IMR-90 (cell line): ENCODE data around the gene ZNF513. TPM values are rescaled to one million over a fixed set of nuclear protein-coding genes. Genes with fewer than 3 reads are reported as not detected.

ENCODE experiments used
- ATAC-seq: fragments of 200-7000 bp; cut with Tn5 transposase; 2 replicates; pipeline ENCODE4 v1.9.1; 2020; ENCODE audit warnings: low read depth, mild to moderate bottlenecking, moderate library complexity
- BruUV-seq: library from RNA; stranded (reverse); fragments of 400-500 nt; replicated peaks from 2 replicates; lab custom pipeline; 2021; lab: Mats Ljungman, UMichigan
- CTCF ChIA-PET: fragments of 300-600 bp; formaldehyde crosslinking; extraction: SDS; loops from one replicate; lab custom pipeline; 2021; ENCODE audit warnings: antibody characterized with exemption; lab: Yijun Ruan, JAX
- POLR2A ChIA-PET: fragments of 300-600 bp; sonication (Branson Sonifier 250); formaldehyde crosslinking; loops from one replicate; lab custom pipeline; 2022; ENCODE audit warnings: antibody characterized with exemption; ENCODE audit not compliant: unreplicated experiment; lab: Charles Lee
- DNase-seq: peaks from one replicate; pipeline ENCODE4 v3.0.0; 2013
- H2AFZ ChIP-seq: replicated peaks from 2 replicates; pipeline ENCODE3; 2013; ENCODE audit warnings: low read length, mild to moderate bottlenecking; ENCODE audit not compliant: poor library complexity
- H2AK5ac ChIP-seq: 2 replicates; pipeline ENCODE4 v1.6.1; 2013; ENCODE audit warnings: low read depth, low read length, inconsistent platforms
- H2AK9ac ChIP-seq: replicated peaks from 2 replicates; pipeline ENCODE3; 2013; ENCODE audit warnings: mild to moderate bottlenecking, low read depth, low read length, moderate library complexity; ENCODE audit not compliant: poor library complexity
- H2BK120ac ChIP-seq: 2 replicates; pipeline ENCODE4 v1.6.1; 2013; ENCODE audit warnings: low read depth, low read length, inconsistent platforms
- H2BK15ac ChIP-seq: 3 replicates; pipeline ENCODE4 v1.6.1; 2013; ENCODE audit warnings: low read depth, low read length, inconsistent platforms
- H2BK20ac ChIP-seq: 2 replicates; pipeline ENCODE4 v1.6.1; 2013; ENCODE audit warnings: low read depth, mild to moderate bottlenecking, inconsistent platforms, low read length, moderate library complexity
- H2BK5ac ChIP-seq: 2 replicates; pipeline ENCODE4 v1.6.1; 2013; ENCODE audit warnings: mild to moderate bottlenecking, low read depth, low read length, inconsistent platforms; ENCODE audit not compliant: poor library complexity, severe bottlenecking
- H3K14ac ChIP-seq: replicated peaks from 2 replicates; pipeline ENCODE4 v1.6.1; 2013; ENCODE audit warnings: low read depth, low read length, inconsistent platforms
- H3K18ac ChIP-seq: 2 replicates; pipeline ENCODE4 v1.6.1; 2013; ENCODE audit warnings: low read depth, low read length, control low read depth
- H3K23ac ChIP-seq: 2 replicates; pipeline ENCODE4 v1.6.1; 2013; ENCODE audit warnings: low read depth, low read length, inconsistent platforms
- H3K27ac ChIP-seq: 2 replicates; pipeline ENCODE4 v1.5.1; 2013; ENCODE audit warnings: mild to moderate bottlenecking, control low read depth, low read length; ENCODE audit not compliant: insufficient read depth
- H3K27me3 ChIP-seq: 2 replicates; pipeline ENCODE4 v1.6.1; 2013; ENCODE audit warnings: low read length; ENCODE audit not compliant: control insufficient read depth, insufficient read depth
- H3K36me3 ChIP-seq: 2 replicates; pipeline ENCODE4 v1.6.1; 2013; ENCODE audit warnings: low read length, mixed read lengths; ENCODE audit not compliant: control insufficient read depth, insufficient read depth
- H3K4ac ChIP-seq: 2 replicates; pipeline ENCODE4 v1.6.1; 2013; ENCODE audit warnings: low read depth, low read length, inconsistent platforms
- H3K4me1 ChIP-seq: 2 replicates; pipeline ENCODE4 v1.6.1; 2013; ENCODE audit warnings: low read length, mixed read lengths; ENCODE audit not compliant: control insufficient read depth, insufficient read depth
- H3K4me2 ChIP-seq: 2 replicates; pipeline ENCODE4 v1.6.1; 2013; ENCODE audit warnings: low read depth, mild to moderate bottlenecking, control low read depth, low read length, moderate library complexity
- H3K4me3 ChIP-seq: 2 replicates; pipeline ENCODE4 v1.5.1; 2013; ENCODE audit warnings: low read depth, mild to moderate bottlenecking, control low read depth, low read length, moderate library complexity; ENCODE audit not compliant: insufficient read depth
- H3K56ac ChIP-seq: 2 replicates; pipeline ENCODE4 v1.6.1; 2013; ENCODE audit warnings: low read length, inconsistent platforms; ENCODE audit not compliant: insufficient read depth; ENCODE audit errors: extremely low read depth
- H3K79me1 ChIP-seq, 2 experiments: 2 replicates each; pipeline ENCODE4 v1.6.1; 2013; ENCODE audit warnings: low read length in 2 of 2, inconsistent platforms in 1 of 2, low read depth in 1 of 2
- H3K9ac ChIP-seq: 2 replicates; pipeline ENCODE4 v1.6.1; 2013; ENCODE audit warnings: low read depth, low read length, control low read depth
- H3K9me1 ChIP-seq: 2 replicates; pipeline ENCODE4 v1.6.1; 2013; ENCODE audit warnings: low read length, inconsistent platforms; ENCODE audit not compliant: insufficient read depth
- H3K9me3 ChIP-seq: 2 replicates; pipeline ENCODE4 v1.6.1; 2013; ENCODE audit warnings: low read length; ENCODE audit not compliant: control insufficient read depth, insufficient read depth
- H4K20me1 ChIP-seq: 2 replicates; pipeline ENCODE4 v1.6.1; 2013; ENCODE audit warnings: low read length, inconsistent platforms; ENCODE audit not compliant: insufficient read depth
- H4K5ac ChIP-seq: 2 replicates; pipeline ENCODE4 v1.6.1; 2013; ENCODE audit warnings: mild to moderate bottlenecking, low read depth, low read length, control low read depth
- H4K8ac ChIP-seq, 2 experiments: 2 replicates each; pipeline ENCODE4 v1.6.1; 2013; ENCODE audit warnings: low read depth in 2 of 2, low read length in 2 of 2, control low read depth in 1 of 2, inconsistent platforms in 1 of 2
- H4K91ac ChIP-seq: 2 replicates; pipeline ENCODE4 v1.6.1; 2013; ENCODE audit warnings: low read depth, low read length, inconsistent platforms; ENCODE audit not compliant: insufficient read depth
- CEBPB ChIP-seq: IDR thresholded peaks from 2 replicates; pipeline ENCODE4 v1.6.1; 2012; ENCODE audit warnings: low read depth, low read length, improper control_type of control experiment
- MXI1 ChIP-seq: IDR thresholded peaks from 2 replicates; pipeline ENCODE4 v1.6.1; 2012; ENCODE audit warnings: low read depth, mild to moderate bottlenecking, low read length, moderate library complexity, borderline replicate concordance
- WGBS, 2 experiments: methylation state at CpG; one replicate each; pipeline versions ENCODE4 v1.1.5 to v1.1.7; 2013; ENCODE audit warnings: missing lambda C conversion rate in 2 of 2; ENCODE audit not compliant: insufficient read length in 1 of 2; ENCODE audit errors: extremely low coverage in 2 of 2; 5-methylcytosine and 5-hydroxymethylcytosine counted together
- dilution Hi-C: fragments of 300-500 bp; cut with HindIII; formaldehyde crosslinking; loops from one replicate; pipeline ENCODE4 v1.14.3; 2018; ENCODE audit warnings: low sequenced_read_pairs; ENCODE audit not compliant: unreplicated experiment
- in situ Hi-C: fragments of 300-500 bp; cut with MboI; formaldehyde crosslinking; loops from 3 replicates; pipeline ENCODE4 v1.14.3; 2019; ENCODE audit warnings: low sequenced_read_pairs, inconsistent platforms, mixed read lengths
- intact Hi-C: fragments of 100-400 bp; cut with micrococcal nuclease; formaldehyde crosslinking; loops from 2 replicates; pipeline ENCODE4 v1.10.0; 2022
- polyA plus RNA-seq, 3 experiments: library from polyadenylated mRNA; depleted of rRNA; stranded (reverse); fragments of >200 nt; gene quantifications; 2 replicates each; pipeline ENCODE4 v1.2.3, GENCODE V29; 2012; ENCODE audit warnings: low replicate concordance in 1 of 3
- total RNA-seq: library from RNA; depleted of rRNA; stranded (reverse); fragments of >200 nt; gene quantifications from 2 replicates; pipeline ENCODE4 v1.2.3, GENCODE V29; 2012

Gene ZNF513
- total and polyA plus RNA-seq, 2 of the 4 experiments (the other 2 are of a cell fraction): 3.4 to 23.7 TPM

DNA sequence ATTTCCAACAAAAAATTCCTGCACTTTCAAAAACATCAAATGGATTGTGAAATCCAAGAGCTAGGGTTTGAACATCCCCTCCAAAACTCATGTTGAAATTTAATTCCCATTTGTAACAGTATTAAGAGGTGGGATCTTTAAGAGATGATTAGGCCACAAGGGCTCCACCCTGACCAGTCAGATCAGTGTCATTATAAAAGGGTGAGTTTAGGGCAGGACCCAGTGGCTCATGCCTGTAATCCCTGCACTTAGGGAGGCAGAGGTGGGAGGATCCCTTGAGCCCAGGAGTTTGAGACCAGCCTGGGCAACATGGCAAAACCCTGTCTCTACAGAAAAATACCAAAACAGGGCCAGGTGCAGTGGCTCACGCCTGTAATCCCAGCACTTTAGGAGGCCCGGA, 32.9 kb downstream of the ZNF513 start:
- no TSS peak for BruUV-seq
- H3K27ac ChIP-seq: no peak overlapping the region
- CTCF ChIA-PET: no interaction called here

More for the DNA sequence above, 32.9 kb downstream of the ZNF513 start:
- Histone ChIP-seq H3K9me1 (no peaks in the 10 kb centered on the region; the same call in 1 of the 2 replicates), H4K8ac (no peak overlapping the region), H4K20me1 (peaks cover 15% of the 10 kb centered on the region), H3K79me1 (peaks cover 32 to 64% of the 10 kb centered on the region in 2 experiments), H2BK20ac (no peak overlapping the region), H3K36me3 (peaks cover 6% of the 10 kb centered on the region), H2AFZ (no peak overlapping the region), H2AK5ac (no peak overlapping the region), H3K4me1 (no peaks in the 10 kb centered on the region), H3K18ac (no peak overlapping the region), H4K5ac (no peak overlapping the region), H4K91ac (no peak overlapping the region), H3K9me3 (no peaks in the 10 kb centered on the region), H3K56ac (no peak overlapping the region), H2BK120ac (no peak overlapping the region), H3K4me3 (no peak overlapping the region), H2BK5ac (no peak overlapping the region), H3K4me2 (no peak overlapping the region), H3K23ac (no peak overlapping the region), H3K27me3 (no peaks in the 10 kb centered on the region), H3K4ac (no peak overlapping the region), H2BK15ac (no peak overlapping the region), H2AK9ac (no peak overlapping the region), H3K14ac (no peak overlapping the region), H3K9ac (no peak overlapping the region)
- peak; percentile 33; the same call in 1 of the 2 replicates for TF ChIP-seq CEBPB
- no peak for TF ChIP-seq MXI1
- dilution Hi-C loops: no loop called here
- intact Hi-C loops: no loop called here
- 0 out of 2 replicates have a peak, but pooled peaks have one; percentile 14 for ATAC-seq
- in situ Hi-C loops: no loop called here
- no CpG with 5 or more reads among the region's 2 CpGs for WGBS, 2 experiments
- POLR2A ChIA-PET: no interaction called here
- no peak for DNase-seq
